PC-9 (cell line): Measurements from ENCODE around the gene OR6K2. TPM values are rescaled to one million over a fixed set of nuclear protein-coding genes. Genes with fewer than 3 reads are reported as not detected.

Experiments used
- BruUV-seq: library from RNA; stranded (reverse); fragments of 400-500 nt; replicated peaks from 2 replicates; lab custom pipeline; 2021; lab: Mats Ljungman, UMichigan
- CTCF ChIA-PET: fragments of 300-600 bp; sonication (Branson Sonifier 250); formaldehyde crosslinking; loops from one replicate; lab custom pipeline; 2022; ENCODE audit warnings: antibody characterized with exemption; lab: Charles Lee
- POLR2A ChIA-PET: fragments of 300-600 bp; sonication (Branson Sonifier 250); formaldehyde crosslinking; loops from one replicate; lab custom pipeline; 2022; ENCODE audit warnings: antibody characterized with exemption; ENCODE audit not compliant: unreplicated experiment; lab: Charles Lee
- DNase-seq, 2 experiments: peaks; one replicate each; pipeline versions ENCODE4 v3.0.0 to v3.0.0-alpha.2; 2015 to 2022; ENCODE audit warnings: mixed read lengths in 1 of 2
- H2AFZ ChIP-seq: fragments of 200-600 bp; sonication (generic); 2 replicates; pipeline ENCODE4 v1.8.1; 2017; ENCODE audit warnings: antibody characterized with exemption
- H3F3A ChIP-seq: fragments of 200-600 bp; sonication (generic); 2 replicates; pipeline ENCODE4 v1.8.1; 2017; ENCODE audit warnings: antibody characterized with exemption, mild to moderate bottlenecking, low read depth; ENCODE audit not compliant: insufficient read depth
- H3K27ac ChIP-seq: fragments of 200-600 bp; sonication (generic); 2 replicates; pipeline ENCODE4 v1.6.1; 2016; ENCODE audit warnings: mixed run types
- H3K27me3 ChIP-seq: fragments of 200-600 bp; sonication (generic); 2 replicates; pipeline ENCODE4 v1.6.1; 2016; ENCODE audit warnings: low read depth, mixed run types; ENCODE audit not compliant: insufficient read depth
- H3K36me3 ChIP-seq: fragments of 200-600 bp; sonication (generic); 2 replicates; pipeline ENCODE4 v1.6.1; 2016; ENCODE audit warnings: low read depth, mixed run types
- H3K4me1 ChIP-seq: fragments of 200-600 bp; sonication (generic); replicated peaks from 2 replicates; pipeline ENCODE4 v1.6.1; 2016; ENCODE audit warnings: mixed run types; ENCODE audit not compliant: insufficient read depth
- H3K4me2 ChIP-seq: fragments of 200-600 bp; sonication (generic); 2 replicates; pipeline ENCODE4 v1.6.1; 2017; ENCODE audit warnings: mixed run types
- H3K4me3 ChIP-seq: fragments of 200-600 bp; sonication (generic); 2 replicates; pipeline ENCODE4 v1.6.1; 2016; ENCODE audit warnings: mixed run types
- H3K79me2 ChIP-seq: fragments of 200-600 bp; sonication (generic); 2 replicates; pipeline ENCODE4 v1.6.1; 2017; ENCODE audit warnings: low read depth, mixed run types
- H3K9me2 ChIP-seq: fragments of 200-600 bp; sonication (generic); 2 replicates; pipeline ENCODE4 v1.8.1; 2017; ENCODE audit warnings: mild to moderate bottlenecking; ENCODE audit not compliant: insufficient read depth
- H3K9me3 ChIP-seq: fragments of 200-600 bp; sonication (generic); 2 replicates; pipeline ENCODE4 v1.8.1; 2016; ENCODE audit warnings: low read depth; ENCODE audit not compliant: insufficient read depth
- H4K20me1 ChIP-seq: fragments of 200-600 bp; sonication (generic); 2 replicates; pipeline ENCODE4 v1.8.1; 2017; ENCODE audit not compliant: insufficient read depth
- CTCF ChIP-seq: fragments of 200-600 bp; sonication (generic); conservative IDR thresholded peaks from 2 replicates; pipeline ENCODE4 v1.6.1; 2017; ENCODE audit warnings: mixed run types, antibody characterized with exemption, mild to moderate bottlenecking, moderate library complexity
- EZH2 ChIP-seq: fragments of 200-600 bp; sonication (generic); IDR thresholded peaks from 2 replicates; pipeline ENCODE4 v1.8.0; 2017; ENCODE audit warnings: antibody characterized with exemption, low read depth
- intact Hi-C: fragments of 100-400 bp; cut with micrococcal nuclease; formaldehyde crosslinking; loops from one replicate; pipeline ENCODE4 v1.10.0; 2022; ENCODE audit not compliant: unreplicated experiment
- total RNA-seq: library from RNA; stranded (reverse); gene quantifications from 2 replicates; pipeline ENCODE4 v1.2.3, GENCODE V29; 2021

OR6K2 gene
- total RNA-seq, 1 experiment from 2014 or later = not detected

- Histone ChIP-seq H3K9me3 (no peaks in the 10 kb centered on the region), H2AFZ (no peak overlapping the region), H3F3A (no peaks in the 10 kb centered on the region), H3K9me2 (no peaks in the 10 kb centered on the region), H3K27me3 (no peaks in the 10 kb centered on the region), H3K4me3 (no peak overlapping the region), H3K79me2 (no peaks in the 10 kb centered on the region), H3K36me3 (no peaks in the 10 kb centered on the region), H3K27ac (no peak overlapping the region), H4K20me1 (no peaks in the 10 kb centered on the region), H3K4me2 (no peak overlapping the region), H3K4me1 (no peaks in the 10 kb centered on the region)
- intact Hi-C loops = no loop called here
- TF ChIP-seq CTCF = no peak
- no peak for TF ChIP-seq EZH2
- BruUV-seq = no TSS peak
- ChIA-PET CTCF (no interaction called here), POLR2A (no interaction called here)
- DNase-seq = no peak
These were observed 16.9 kb upstream of the OR6K2 start for GRCh38 chr1:158717344-158717743.

GRCh38 chr1:158716335-158716734 is 15.9 kb upstream of the OR6K2 start:
- Histone ChIP-seq H3F3A (no peaks in the 10 kb centered on the region), H3K79me2 (no peaks in the 10 kb centered on the region), H3K9me2 (no peaks in the 10 kb centered on the region), H2AFZ (no peak overlapping the region), H3K27ac (no peak overlapping the region), H3K27me3 (no peaks in the 10 kb centered on the region), H3K4me1 (no peaks in the 10 kb centered on the region), H3K9me3 (no peaks in the 10 kb centered on the region), H3K36me3 (no peaks in the 10 kb centered on the region), H3K4me2 (no peak overlapping the region), H4K20me1 (no peaks in the 10 kb centered on the region), H3K4me3 (no peak overlapping the region)
- DNase-seq = no peak
- BruUV-seq = no TSS peak
- no peak for TF ChIP-seq CTCF
- TF ChIP-seq EZH2 = no peak
- ChIA-PET CTCF (no interaction called here), POLR2A (no interaction called here)
- intact Hi-C loops = no loop called here

- BruUV-seq = no TSS peak
- no peaks in the 10 kb centered on the region for H3K79me2 ChIP-seq
- no peaks in the 10 kb centered on the region for H3K27me3 ChIP-seq
- ChIA-PET CTCF (no interaction called here), POLR2A (no interaction called here)
- H3F3A ChIP-seq = no peaks in the 10 kb centered on the region
- no peaks in the 10 kb centered on the region for H3K9me2 ChIP-seq
- no peak overlapping the region for H3K27ac ChIP-seq
- H3K4me2 ChIP-seq = no peak overlapping the region
- H2AFZ ChIP-seq = no peak overlapping the region
- no peaks in the 10 kb centered on the region for H3K4me1 ChIP-seq
- no peaks in the 10 kb centered on the region for H3K36me3 ChIP-seq
- no peaks in the 10 kb centered on the region for H4K20me1 ChIP-seq
- no peaks in the 10 kb centered on the region for H3K9me3 ChIP-seq
- TF ChIP-seq EZH2 (no peak), CTCF (no peak)
- intact Hi-C loops = no loop called here
- no peak for DNase-seq
- no peak overlapping the region for H3K4me3 ChIP-seq
These were observed 14.3 kb upstream of the OR6K2 start for GRCh38 chr1:158714754-158715153.
